Measurements from ENCODE around the gene ATP5IF1.
A peak's percentile ranks its signal among the peaks of the same experiment; 100 is the strongest.

Gene ATP5IF1

GRCh38 chr1:28235755-28236655 lies at the start of gene ATP5IF1:
Gene ATP5IF1, plus strand, starts transcription at chr1:28236124. Its CDS starts 60 bp downstream, at chr1:28236184.
- peak; percentile 95 for DNase-seq

GRCh38 chr1:28190337-28190979 lies 45.5 kb upstream of the ATP5IF1 start:
- no peak for DNase-seq

- no peak for DNase-seq
Observed at GRCh38 chr1:28190996-28191645, 44.8 kb upstream of the ATP5IF1 start.

- DNase-seq, result no peak
Observed at GRCh38 chr1:28193701-28194161, 42.2 kb upstream of the ATP5IF1 start.

GRCh38 chr1:28194326-28195035 lies 41.4 kb upstream of the ATP5IF1 start:
- no peak for DNase-seq

- DNase-seq, result no peak
Observed at GRCh38 chr1:28195780-28196179, 40.1 kb upstream of the ATP5IF1 start.

- no peak for DNase-seq
Observed at GRCh38 chr1:28196330-28196729, 39.6 kb upstream of the ATP5IF1 start.

- DNase-seq, result no peak
Observed at GRCh38 chr1:28197682-28198415, 38.1 kb upstream of the ATP5IF1 start.

GRCh38 chr1:28199328-28200233 lies 36.3 kb upstream of the ATP5IF1 start:
- DNase-seq, result peak; percentile 43

GRCh38 chr1:28200234-28200873 lies 35.6 kb upstream of the ATP5IF1 start:
- no peak for DNase-seq

- no peak for DNase-seq
Observed at GRCh38 chr1:28205243-28205642, 30.7 kb upstream of the ATP5IF1 start.

- DNase-seq, result peak; percentile 71
Observed at GRCh38 chr1:28208818-28209441, 27.0 kb upstream of the ATP5IF1 start.

- no peak for DNase-seq
Observed at GRCh38 chr1:28209700-28210099, 26.2 kb upstream of the ATP5IF1 start.

- DNase-seq, result no peak
Observed at GRCh38 chr1:28213315-28213714, 22.6 kb upstream of the ATP5IF1 start.

GRCh38 chr1:28229089-28229488 lies 6.8 kb upstream of the ATP5IF1 start:
- no peak for DNase-seq

- no peak for DNase-seq
Observed at GRCh38 chr1:28229996-28230395, 5.9 kb upstream of the ATP5IF1 start.

GRCh38 chr1:28232558-28233263 lies 3.2 kb upstream of the ATP5IF1 start, which contains the start of gene DNAJC8:
Gene DNAJC8, minus strand, starts transcription at chr1:28233029. Its CDS starts 31 bp downstream, at chr1:28232998.
- peak; percentile 91 for DNase-seq

GRCh38 chr1:28233264-28233606 lies 2.7 kb upstream of the ATP5IF1 start:
- no peak for DNase-seq

GRCh38 chr1:28236656-28237322 lies 865 bp downstream of the ATP5IF1 start:
- DNase-seq, result no peak
